Sciatic nerve (tissue), 2 donors: Measurements from ENCODE around the gene FUT6. TPM values are rescaled to one million over a fixed set of nuclear protein-coding genes. Genes with fewer than 3 reads are reported as not detected.
A peak's percentile ranks its signal among the peaks of the same experiment; 100 is the strongest.
"Not testable (repeated sequence)": the region's sequence is repeated elsewhere in the genome, so short reads cannot be mapped to it uniquely, and the experiment has no call there.

Source experiments
- ATAC-seq: fragments of 200-7000 bp; cut with Tn5 transposase; one replicate; pipeline ENCODE4 v1.9.1; 2020; ENCODE audit warnings: mild to moderate bottlenecking, moderate library complexity
- DNase-seq: peaks from one replicate; pipeline ENCODE4 v3.0.0-alpha.2; 2020; ENCODE audit warnings: low spot score
- intact Hi-C: fragments of 100-400 bp; cut with DNase I; formaldehyde crosslinking; loops from one replicate; pipeline ENCODE4 v1.14.2; 2022
- total RNA-seq: library from RNA; stranded (reverse); fragmentation: NEBNext Ultra II Directional; extraction: Animal tissue kit (Norgen Biotek cat#: 25700); gene quantifications from one replicate; pipeline ENCODE4 v1.2.1, GENCODE V29; 2021
- donor health status: DM: no; HTN: no; CAD: no.
- donor health status: DM: no; HTN: no; CAD: no.

The FUT6 gene
- total RNA-seq, 1 donor from 2014 or later, result not detected

GRCh38 chr19:5864013-5864720 lies 24.7 kb upstream of the FUT6 start:
- intact Hi-C loops, result no loop called here
- DNase-seq, result no peak
- ATAC-seq, result no peak

- DNase-seq (no peak), ATAC-seq (no peak)
- intact Hi-C loops, result no loop called here
These were observed 23.6 kb upstream of the FUT6 start for GRCh38 chr19:5863030-5863665.

- ATAC-seq, result no peak
- intact Hi-C loops, result no loop called here
These were observed 17.9 kb upstream of the FUT6 start for GRCh38 chr19:5857203-5858081.

GRCh38 chr19:5855151-5855550 lies 15.6 kb upstream of the FUT6 start:
- ATAC-seq, intact Hi-C loops, DNase-seq: not testable (repeated sequence)

More at GRCh38 chr19:5857203-5858081, 17.9 kb upstream of the FUT6 start:
- no peak for DNase-seq

- ATAC-seq, DNase-seq, intact Hi-C loops: not testable (repeated sequence)
These were observed 14.6 kb upstream of the FUT6 start for GRCh38 chr19:5854121-5854520.

GRCh38 chr19:5851302-5851701 lies 11.8 kb upstream of the FUT6 start, which contains the start of gene FUT3:
Gene FUT3, minus strand, starts transcription at chr19:5851449.
- DNase-seq (no peak), ATAC-seq (no peak)
- intact Hi-C loops, result no loop called here

- ATAC-seq (peak; percentile 46), DNase-seq (no peak)
- intact Hi-C loops, result no loop called here
These were observed 11.3 kb upstream of the FUT6 start for GRCh38 chr19:5850743-5851293.

GRCh38 chr19:5850189-5850588 lies 10.7 kb upstream of the FUT6 start:
- intact Hi-C loops, result no loop called here
- no peak for ATAC-seq
- no peak for DNase-seq

GRCh38 chr19:5848621-5849020 lies 9.1 kb upstream of the FUT6 start:
- ATAC-seq, DNase-seq, intact Hi-C loops: not testable (repeated sequence)

- intact Hi-C loops, ATAC-seq, DNase-seq: not testable (repeated sequence)
These were observed 8.3 kb upstream of the FUT6 start for GRCh38 chr19:5847846-5848245.

- ATAC-seq (no peak), DNase-seq (no peak)
- intact Hi-C loops, result no loop called here
These were observed 5.2 kb upstream of the FUT6 start for GRCh38 chr19:5844456-5845433.

GRCh38 chr19:5843295-5843927 lies 3.9 kb upstream of the FUT6 start:
- ATAC-seq (no peak), DNase-seq (no peak)
- intact Hi-C loops, result no loop called here

GRCh38 chr19:5841735-5842111 lies 2.2 kb upstream of the FUT6 start:
- intact Hi-C loops, DNase-seq, ATAC-seq: not testable (repeated sequence)

- ATAC-seq, result no peak
- DNase-seq, result no peak
- intact Hi-C loops, result no loop called here
These were observed 993 bp downstream of the FUT6 start for GRCh38 chr19:5838353-5839064.

GRCh38 chr19:5837761-5838352 lies 1.6 kb downstream of the FUT6 start:
- no peak for ATAC-seq
- DNase-seq, result no peak
- intact Hi-C loops, result no loop called here

- ATAC-seq, result no peak
- DNase-seq, result no peak
- intact Hi-C loops, result no loop called here
These were observed 6.8 kb downstream of the FUT6 start for GRCh38 chr19:5832527-5833216.
